ENCODE results near the gene BRME1.
A peak's percentile ranks its signal among the peaks of the same experiment; 100 is the strongest.
"Not testable (repeated sequence)": the region's sequence is repeated elsewhere in the genome, so short reads cannot be mapped to it uniquely, and the experiment has no call there.

BRME1 gene

DNA sequence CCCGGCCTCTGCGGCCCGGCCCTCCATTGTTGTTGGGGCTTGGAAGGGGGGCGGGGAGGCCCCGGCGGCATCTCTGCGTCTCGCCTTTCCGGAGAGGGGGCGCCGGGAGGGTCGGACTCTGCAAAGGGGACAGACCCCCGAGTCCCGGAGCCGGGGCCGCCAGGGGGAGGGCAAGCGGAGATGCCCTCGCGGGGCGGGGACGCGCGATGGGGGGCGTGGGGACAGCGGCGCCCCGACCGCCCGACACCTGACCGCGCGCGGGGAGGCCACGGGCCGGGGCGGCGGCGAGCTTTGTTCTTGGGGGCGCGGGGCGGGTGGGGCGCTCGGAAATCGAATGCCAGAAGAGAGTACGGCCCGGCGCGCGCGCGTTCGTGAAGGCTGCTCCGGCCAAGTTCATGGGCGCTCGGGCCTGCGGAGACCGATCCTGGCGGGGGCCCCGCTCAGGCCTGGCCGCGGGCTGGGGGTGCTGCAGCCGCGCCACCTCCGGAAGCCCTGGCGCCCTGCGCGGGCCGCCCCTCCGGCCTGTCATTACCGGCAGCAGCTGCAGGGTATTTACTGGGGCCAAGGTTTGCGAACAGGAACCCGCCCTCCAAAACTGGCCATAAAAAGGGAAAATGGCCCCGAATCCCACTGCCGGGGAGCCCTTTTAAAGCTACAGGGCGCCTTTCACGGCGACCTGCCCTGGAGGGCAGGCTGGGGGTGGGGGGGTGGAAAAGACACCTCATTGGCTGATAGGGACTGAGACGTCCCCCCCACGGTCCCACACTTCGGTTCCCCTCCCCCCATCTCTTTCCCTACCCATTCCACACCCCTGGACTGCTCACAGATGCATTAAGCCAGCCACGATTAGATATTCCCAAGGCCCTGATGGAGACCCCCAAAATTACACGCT lies 40.1 kb downstream of the BRME1 start:
- DNase-seq (ENCODE audit: low read depth) = no peak

GRCh38 chr19:13864667-13865570 lies 41.0 kb downstream of the BRME1 start:
- DNase-seq (ENCODE audit: low read depth) = no peak

- DNase-seq (ENCODE audit: low read depth) = no peak
These were observed 41.8 kb downstream of the BRME1 start for GRCh38 chr19:13864046-13864666.

GRCh38 chr19:13861714-13862531 lies 44.0 kb downstream of the BRME1 start:
- peak; percentile 85 for DNase-seq (ENCODE audit: low read depth)

GRCh38 chr19:13861392-13861713 lies 44.6 kb downstream of the BRME1 start:
- no peak for DNase-seq (ENCODE audit: low read depth)

DNA sequence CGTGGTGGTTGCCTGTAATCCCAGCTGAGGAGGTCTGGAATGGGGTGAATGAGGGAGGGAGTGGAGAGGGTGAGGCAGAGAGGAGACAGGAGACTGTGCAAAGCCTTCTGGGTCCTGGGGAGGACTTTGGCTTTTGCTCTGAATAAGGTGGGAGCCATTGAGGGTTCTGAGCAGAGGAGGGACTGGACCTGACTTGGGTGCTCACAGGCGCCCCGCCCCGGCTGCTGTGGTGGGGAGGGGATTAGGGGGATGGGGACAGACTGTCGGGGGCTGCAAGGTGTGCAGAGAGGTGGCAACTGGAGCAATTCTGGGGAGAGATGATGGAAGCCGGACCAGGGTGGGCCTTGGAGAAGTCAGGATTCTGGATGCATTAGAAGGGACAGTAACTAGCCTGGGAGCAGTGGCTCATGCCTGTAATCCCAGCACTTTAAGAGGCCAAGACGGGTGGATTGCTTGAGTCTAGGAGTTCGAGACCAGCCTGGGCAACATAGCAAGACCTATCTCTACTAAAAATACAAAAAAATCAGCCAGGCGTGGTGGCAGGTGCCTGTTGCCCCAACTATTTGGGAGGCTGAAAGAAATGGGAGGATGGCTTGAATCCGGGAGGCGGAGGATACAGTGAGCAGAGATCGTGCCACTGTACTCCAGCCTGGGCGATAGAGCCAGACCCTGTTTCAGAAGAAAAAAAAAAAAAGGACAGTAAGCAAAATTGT lies 45.1 kb downstream of the BRME1 start:
- no peak for DNase-seq (ENCODE audit: low read depth)

DNA sequence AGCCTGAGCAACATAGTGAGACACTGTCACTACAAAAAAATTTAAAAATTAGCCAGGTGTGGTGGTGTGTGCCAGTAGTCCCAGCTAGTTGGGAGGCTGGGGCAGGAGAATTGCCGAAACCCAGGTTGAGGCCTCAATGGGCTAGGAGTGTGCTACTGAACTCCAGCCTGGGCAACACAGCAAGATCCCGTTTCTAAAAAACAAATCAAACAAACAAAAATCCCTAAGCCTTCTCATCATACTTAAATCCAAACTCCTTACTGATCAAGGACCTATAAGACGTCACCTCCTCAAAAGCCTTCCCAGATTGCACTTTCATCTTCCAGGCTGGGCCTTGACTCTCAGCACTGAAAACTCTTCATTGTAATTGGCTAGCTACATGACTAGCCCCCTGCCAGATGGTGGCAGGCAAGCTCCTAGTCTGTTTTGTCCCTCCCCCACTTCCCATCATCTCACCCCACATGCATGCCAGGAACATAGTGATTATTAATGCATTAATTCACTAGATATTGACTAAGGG lies 46.5 kb downstream of the BRME1 start:
- DNase-seq (ENCODE audit: low read depth) = no peak

GRCh38 chr19:13856497-13856896 lies 49.4 kb downstream of the BRME1 start:
- DNase-seq (ENCODE audit: low read depth) = no peak

GRCh38 chr19:13852171-13852707 lies 53.7 kb downstream of the BRME1 start:
- DNase-seq (ENCODE audit: low read depth) = not testable (repeated sequence)

- not testable (repeated sequence) for DNase-seq (ENCODE audit: low read depth)
These were observed 54.2 kb downstream of the BRME1 start for GRCh38 chr19:13851734-13852114.

GRCh38 chr19:13850910-13851733 lies 54.8 kb downstream of the BRME1 start:
- no peak for DNase-seq (ENCODE audit: low read depth)

DNA sequence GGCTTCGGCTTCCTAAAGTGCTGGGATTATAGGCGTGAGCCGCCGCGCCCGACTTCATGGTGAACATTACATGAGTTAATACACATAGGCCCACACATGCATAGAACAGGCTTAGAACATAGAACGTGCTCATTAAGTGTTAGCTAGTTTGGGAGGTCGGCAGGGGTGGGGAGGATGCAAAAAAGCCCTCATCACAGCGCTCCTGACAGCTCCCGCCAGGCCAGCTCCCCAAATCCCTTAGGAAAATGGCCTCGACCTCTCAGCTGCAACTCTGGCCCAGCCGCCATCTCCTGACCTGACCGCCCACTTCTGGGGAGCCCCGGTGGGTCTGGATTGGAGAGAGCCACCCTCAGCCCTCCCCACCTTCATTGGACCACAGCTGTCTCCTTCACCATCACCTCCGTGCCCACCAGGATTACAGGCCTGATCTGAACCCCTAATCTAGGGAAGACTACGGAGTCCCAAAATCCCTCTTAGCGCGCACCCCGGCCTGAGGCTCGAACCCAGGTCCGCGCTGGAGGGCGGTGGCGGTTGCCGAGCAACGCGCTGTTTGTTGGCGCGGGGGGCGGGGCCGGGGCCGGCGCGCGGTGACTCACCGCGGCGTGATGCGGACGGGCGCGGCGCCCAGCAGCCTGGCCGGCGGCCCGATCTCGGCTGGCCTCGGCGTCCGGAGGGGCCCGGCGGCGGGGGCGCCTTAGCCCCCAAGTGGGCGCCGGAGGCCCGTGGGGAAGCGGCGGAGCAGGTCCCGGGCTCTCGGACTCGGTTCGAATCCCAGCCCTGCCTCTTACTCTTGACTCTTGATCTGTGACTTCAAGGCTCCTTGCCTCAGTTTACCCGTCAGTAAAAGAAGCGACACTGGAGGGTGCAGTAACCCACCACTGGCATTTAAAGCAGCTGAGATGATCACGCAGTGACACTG lies 55.7 kb downstream of the BRME1 start:
- peak; percentile 77 for DNase-seq (ENCODE audit: low read depth)

DNA sequence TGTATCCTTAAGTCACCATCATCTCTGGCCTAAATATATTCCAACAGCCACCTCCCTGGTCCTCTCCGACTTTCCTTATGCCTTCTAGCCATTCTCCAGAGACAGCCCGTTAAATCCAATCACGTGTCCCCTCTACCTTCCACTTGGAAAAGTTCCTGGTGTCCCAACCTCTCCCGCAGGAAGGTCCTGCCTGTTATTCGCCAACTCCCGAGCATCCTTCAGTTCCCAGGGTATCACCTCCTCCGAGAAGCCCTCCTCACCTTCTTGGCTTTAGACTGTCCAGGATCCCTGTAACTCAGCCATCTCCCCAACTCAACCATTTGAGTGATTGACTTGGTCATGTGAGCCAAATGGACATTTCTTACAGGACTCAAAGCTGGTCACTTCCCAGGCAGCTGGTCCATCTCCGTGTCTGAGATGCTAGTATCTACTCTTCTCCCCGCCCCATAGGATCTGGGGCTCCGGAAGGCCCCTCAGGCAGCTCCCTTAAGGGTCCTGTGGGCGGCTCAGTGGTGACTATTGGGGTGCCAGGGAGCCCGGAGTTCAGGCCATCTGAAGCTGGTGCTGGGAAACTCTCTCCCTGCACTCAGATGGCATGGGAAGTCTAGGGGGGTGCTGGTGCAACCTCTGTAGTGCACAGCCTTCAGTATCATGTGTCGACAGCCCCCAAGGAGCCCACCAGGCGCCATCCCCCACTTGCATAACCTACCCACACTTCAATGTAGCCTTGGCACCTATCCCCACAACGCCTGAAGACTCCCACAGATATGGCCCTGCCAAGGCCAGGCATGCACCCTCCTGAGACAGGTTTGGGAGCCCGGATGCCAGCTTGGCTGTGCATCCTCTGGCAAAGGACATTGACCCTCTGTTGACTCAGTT lies 56.9 kb downstream of the BRME1 start:
- DNase-seq (ENCODE audit: low read depth) = no peak

- no peak for DNase-seq (ENCODE audit: low read depth)
These were observed 57.6 kb downstream of the BRME1 start for GRCh38 chr19:13848340-13848677.

DNA sequence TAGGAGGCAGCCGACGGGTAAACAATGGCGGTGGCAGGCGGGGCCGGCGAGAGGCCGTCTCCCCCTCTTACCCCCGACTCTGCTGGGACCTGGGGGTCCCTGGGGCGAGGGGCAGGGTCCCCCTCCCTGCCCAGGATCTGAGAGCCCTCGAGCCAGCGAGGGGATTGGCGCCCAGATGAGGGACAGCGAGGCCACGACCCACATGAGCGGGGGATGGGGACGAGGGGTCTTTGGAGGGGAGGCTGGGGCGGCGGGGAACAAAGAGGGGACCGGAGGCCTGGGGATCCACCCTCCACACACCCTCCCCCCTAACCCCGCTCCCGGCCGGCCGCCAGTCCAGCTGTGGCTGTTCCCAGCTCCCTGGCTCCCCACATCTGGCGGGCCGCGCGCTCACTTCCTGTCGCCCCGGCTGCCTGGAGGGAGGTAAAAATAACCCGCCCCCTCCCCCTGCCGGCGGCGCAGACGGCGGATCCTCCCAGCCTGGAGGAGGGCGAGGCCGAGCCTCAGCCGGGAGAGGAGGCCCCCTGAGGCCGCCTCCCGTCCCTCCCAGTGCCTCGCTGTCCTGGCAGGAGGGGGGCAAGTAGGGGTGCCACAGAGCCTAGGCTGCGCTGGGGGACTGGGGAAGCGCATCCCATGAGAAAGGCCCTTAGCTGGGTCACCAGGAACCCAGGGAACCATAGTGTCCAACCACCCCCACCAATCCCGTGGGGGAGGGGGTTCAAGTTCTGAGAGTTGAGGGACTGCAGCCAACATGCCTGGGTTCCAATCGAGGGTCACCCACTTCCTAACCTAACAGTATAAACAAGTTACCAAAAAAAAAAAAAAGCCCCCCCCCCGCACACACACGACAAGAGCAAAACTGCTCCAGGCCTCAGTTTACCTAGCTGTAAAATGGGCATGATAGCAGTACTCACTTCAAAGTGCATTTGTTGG lies 58.2 kb downstream of the BRME1 start:
- DNase-seq (ENCODE audit: low read depth) = peak; percentile 80

- DNase-seq (ENCODE audit: low read depth) = peak; percentile 95
These were observed 59.1 kb downstream of the BRME1 start for GRCh38 chr19:13846557-13847406.

Data from activated T-cell treated with anti-CD3 and anti-CD28 coated beads for 48 hours (primary cell).